ENCODE measurements around the gene ADAMTSL3. TPM values are rescaled to one million over a fixed set of nuclear protein-coding genes. Genes with fewer than 3 reads are reported as not detected.

ADAMTSL3 gene
- total and polyA plus RNA-seq, 2 of the 8 experiments (the other 6 are each of a cell fraction or from before 2014, with no cell fraction given), result 0.35 to 1.4 TPM

- ChIA-PET CTCF (ENCODE audit: partially characterized antibody) (interaction anchor here (0.6 to 2.0 kb wide), 3 partner anchors 39 to 1787 kb away, joined by 3 to 4 read pairs (median 4); no protein-coding TSS in a partner anchor), POLR2A (ENCODE audit: partially characterized antibody) (no interaction called here)
- no peak overlapping the region for H2AK5ac ChIP-seq (ENCODE audit: low read depth, low read length)
- no peaks in the 10 kb centered on the region for H3K27me3 ChIP-seq (replicated peaks in 1 of 4; ENCODE audit: control insufficient read depth in 3 of 4, extremely low read depth in 1 of 4, insufficient read depth in 3 of 4, low read length in 3 of 4)
- H3K9me3 ChIP-seq (ENCODE audit: insufficient read depth in 2 of 2, low read depth in 1 of 2, low read length in 1 of 2), result peaks cover 3 to 5% of the 10 kb centered on the region in 2 experiments; a peak in 2 of 4 replicates
- H2BK15ac ChIP-seq (ENCODE audit: low read length), result no peak overlapping the region
- DNase-seq (ENCODE audit: low read depth in 1 of 2, low spot score in 2 of 2) (no peak), FAIRE-seq (no peak)
- no peak for TF ChIP-seq BCL11A (IDR thresholded peaks at IDR 0.05; ENCODE audit: low read depth in 2 of 2, low read length in 2 of 2)
- no peak for TF ChIP-seq RAD21 (IDR thresholded peaks at IDR 0.05 in 1 of 2, conservative IDR thresholded peaks at IDR 0.05 in 1 of 2; ENCODE audit: low read depth in 2 of 2, low read length in 2 of 2)
- no peak for TF ChIP-seq HDAC6 (IDR thresholded peaks at IDR 0.05; ENCODE audit: low read depth, low read length)
- no peak for TF ChIP-seq TEAD4 (IDR thresholded peaks at IDR 0.05; ENCODE audit: low read depth, low read length)
- TF ChIP-seq CBX5 (IDR thresholded peaks at IDR 0.05; ENCODE audit: low read depth, low read length), result no peak
- no peak for TF ChIP-seq ASH2L (IDR thresholded peaks at IDR 0.05; ENCODE audit: low read length)
- no peaks in the 10 kb centered on the region for H3K79me1 ChIP-seq (ENCODE audit: low read depth, low read length)
- no peak overlapping the region for H3K4ac ChIP-seq (replicated peaks; ENCODE audit: insufficient read length, low read depth, low read length)
- no peak overlapping the region for H2BK12ac ChIP-seq (ENCODE audit: low read depth, low read length)
- H3K14ac ChIP-seq (ENCODE audit: insufficient read length), result no peak overlapping the region
- H4K8ac ChIP-seq (ENCODE audit: extremely low read depth, insufficient read depth, low read length), result no peak overlapping the region; the same call in 1 of the 2 replicates
- H3K18ac ChIP-seq (ENCODE audit: extremely low read depth, low read length), result no peak overlapping the region
- no peak overlapping the region for H3K27ac ChIP-seq (ENCODE audit: low read depth, low read length)
- no peak overlapping the region for H3K9ac ChIP-seq (replicated peaks in 1 of 4; ENCODE audit: extremely low read depth in 1 of 4, low read depth in 3 of 4, low read length in 3 of 4)
- no peak overlapping the region for H3K4me2 ChIP-seq (ENCODE audit: insufficient read depth in 1 of 2, low read depth in 2 of 2, low read length in 2 of 2)
- H3K56ac ChIP-seq (replicated peaks; ENCODE audit: insufficient read length, low read depth, low read length), result no peak overlapping the region
- no peak overlapping the region for H2BK20ac ChIP-seq (ENCODE audit: low read length)
- H3K23ac ChIP-seq (ENCODE audit: insufficient read length), result no peak overlapping the region
- H2BK5ac ChIP-seq (ENCODE audit: low read depth, low read length), result no peak overlapping the region
- H3K23me2 ChIP-seq (ENCODE audit: low read depth, low read length), result peaks cover 5% of the 10 kb centered on the region; the same call in 1 of the 2 replicates
- peaks cover 0 to 2% of the 10 kb centered on the region in 2 experiments for H4K20me1 ChIP-seq (replicated peaks in 1 of 2; ENCODE audit: control insufficient read depth in 1 of 2, insufficient read depth in 2 of 2, low read length in 2 of 2)
- H4K5ac ChIP-seq (ENCODE audit: insufficient read length, low read depth, low read length), result no peak overlapping the region
- no peaks in the 10 kb centered on the region for H3K36me3 ChIP-seq (ENCODE audit: control insufficient read depth in 2 of 4, insufficient read depth in 4 of 4, low read length in 3 of 4)
- no peaks in the 10 kb centered on the region for H3K79me2 ChIP-seq (ENCODE audit: control insufficient read depth in 1 of 2, insufficient read depth in 2 of 2, low read length in 2 of 2)
- no peak overlapping the region for H3K4me3 ChIP-seq (ENCODE audit: extremely low read depth in 1 of 4, insufficient read depth in 2 of 4, low read depth in 3 of 4, low read length in 4 of 4)
- no peak overlapping the region for H4K91ac ChIP-seq (replicated peaks; ENCODE audit: insufficient read length, low read length)
- no peak overlapping the region for H2BK120ac ChIP-seq (replicated peaks; ENCODE audit: low read depth, low read length)
- no peak overlapping the region for H2AFZ ChIP-seq (ENCODE audit: low read length)
- WGBS, 2 experiments (ENCODE audit: extremely low coverage in 1 of 2, insufficient coverage in 1 of 2, insufficient read length in 1 of 2, insufficient replicate concordance in 2 of 2, low coverage in 1 of 2, low lambda C conversion rate in 2 of 2, missing lambda C conversion rate in 1 of 2), result 92% methylated on average over 3 of the region's 3 CpGs; no CpG with 5 or more reads in 1 of the 2 experiments
- peaks cover 3 to 12% (median 6%) of the 10 kb centered on the region in 4 experiments; a peak in 6 of 7 replicates for H3K4me1 ChIP-seq (replicated peaks in 1 of 4; ENCODE audit: control insufficient read depth in 3 of 4, insufficient read depth in 4 of 4, low read length in 3 of 4)
Measured at GRCh38 chr15:83698294-83698693, 44.4 kb downstream of the ADAMTSL3 start.
